NCI-H128 (cell line): ENCODE data around the gene MPP3.

Source experiments
- DNase-seq: peaks from one replicate; lab custom pipeline; 2025; ENCODE audit not compliant: unreplicated experiment; lab: John Stamatoyannopoulos, UW

MPP3 gene

GRCh38 chr17:43753493-43754129 is 79.3 kb downstream of the MPP3 start:
- DNase-seq: no peak
